DND-41 (cell line): ENCODE results near the gene CDX2.

ENCODE experiments used
- ATAC-seq: fragments of 200-7000 bp; cut with Tn5 transposase; 3 replicates; pipeline ENCODE4 v1.9.1; 2021; ENCODE audit warnings: low read depth; ENCODE audit not compliant: insufficient read depth
- DNase-seq: peaks from one replicate; pipeline ENCODE4 v3.0.0-alpha.2; 2020
- H2AFZ ChIP-seq: 2 replicates; pipeline ENCODE4 v1.6.0; 2012; ENCODE audit warnings: low read depth, low read length
- H3K27ac ChIP-seq: 2 replicates; pipeline ENCODE4 v1.5.1; 2012; ENCODE audit warnings: low read length, inconsistent platforms
- H3K27me3 ChIP-seq: fragments of 200-600 bp; sonication (generic); 2 replicates; pipeline ENCODE4 v1.6.0; 2012; ENCODE audit warnings: low read length, mild to moderate bottlenecking, inconsistent platforms; ENCODE audit not compliant: insufficient read depth, poor library complexity
- H3K36me3 ChIP-seq: 2 replicates; pipeline ENCODE4 v1.5.1; 2012; ENCODE audit warnings: low read length, inconsistent platforms; ENCODE audit not compliant: insufficient read depth
- H3K4me1 ChIP-seq: 2 replicates; pipeline ENCODE4 v1.5.1; 2012; ENCODE audit warnings: mild to moderate bottlenecking, low read length; ENCODE audit not compliant: insufficient read depth
- H3K4me2 ChIP-seq: 2 replicates; pipeline ENCODE4 v1.6.0; 2012; ENCODE audit warnings: mild to moderate bottlenecking, moderate library complexity, low read length, inconsistent platforms; ENCODE audit not compliant: insufficient read depth
- H3K4me3 ChIP-seq, 2 experiments: fragments of 200-600 bp in 1 of 2; shearing (Covaris generic) in 1 of 2; 2 replicates each; pipeline ENCODE4 v1.5.1; 2012 to 2016; ENCODE audit warnings: inconsistent platforms in 2 of 2, low read length in 2 of 2, mild to moderate bottlenecking in 2 of 2, low read depth in 1 of 2, moderate library complexity in 1 of 2
- H3K79me2 ChIP-seq: 2 replicates; pipeline ENCODE4 v1.6.0; 2012; ENCODE audit warnings: low read length, inconsistent platforms; ENCODE audit not compliant: insufficient read depth
- H3K9ac ChIP-seq: 2 replicates; pipeline ENCODE4 v1.6.0; 2012; ENCODE audit warnings: low read depth, mild to moderate bottlenecking, inconsistent platforms, low read length, moderate library complexity
- H3K9me3 ChIP-seq: 2 replicates; pipeline ENCODE4 v1.5.1; 2012; ENCODE audit warnings: low read length, moderate library complexity, mild to moderate bottlenecking, inconsistent platforms; ENCODE audit not compliant: insufficient read depth, severe bottlenecking
- H4K20me1 ChIP-seq: 2 replicates; pipeline ENCODE4 v1.6.0; 2012; ENCODE audit warnings: low read length; ENCODE audit not compliant: insufficient read depth
- CTCF ChIP-seq: IDR thresholded peaks from 2 replicates; pipeline ENCODE4 v1.5.1; 2012; ENCODE audit warnings: borderline replicate concordance, low read length, moderate library complexity, mild to moderate bottlenecking; ENCODE audit not compliant: poor library complexity, severe bottlenecking; ENCODE audit errors: extremely low read depth
- EZH2 ChIP-seq: IDR thresholded peaks from 3 replicates; pipeline ENCODE4 v1.6.1; 2012; ENCODE audit warnings: borderline replicate concordance, low read depth, mild to moderate bottlenecking, moderate library complexity, low read length, inconsistent platforms; ENCODE audit not compliant: severe bottlenecking

CDX2 gene

GRCh38 chr13:27969082-27969865 is at the start of gene CDX2:
TSS of gene CDX2 (minus strand) at chr13:27969315. CDS start at chr13:27969006, 309 bp downstream.
- no peaks in the 10 kb centered on the region for H3K79me2 ChIP-seq
- ATAC-seq (no peak), DNase-seq (no peak)
- no peaks in the 10 kb centered on the region for H3K4me1 ChIP-seq
- no peak for TF ChIP-seq EZH2
- TF ChIP-seq CTCF = no peak
- no peak within 1 kb of the TSS for H3K4me2 ChIP-seq
- no peaks in the 10 kb centered on the region for H3K36me3 ChIP-seq
- H3K9me3 ChIP-seq = no peaks in the 10 kb centered on the region
- H2AFZ ChIP-seq = no peak within 1 kb of the TSS
- H3K9ac ChIP-seq = no peak within 1 kb of the TSS
- no peak within 1 kb of the TSS for H3K4me3 ChIP-seq
- H3K27me3 ChIP-seq = no peaks in the 10 kb centered on the region
- H3K27ac ChIP-seq = no peak within 1 kb of the TSS
- H4K20me1 ChIP-seq = no peaks in the 10 kb centered on the region

- Histone ChIP-seq H3K9me3 (no peaks in the 10 kb centered on the region), H2AFZ (no peak overlapping the region), H3K79me2 (no peaks in the 10 kb centered on the region), H3K9ac (no peak overlapping the region), H3K4me2 (no peak overlapping the region), H3K27ac (no peak overlapping the region), H4K20me1 (no peaks in the 10 kb centered on the region), H3K36me3 (no peaks in the 10 kb centered on the region), H3K27me3 (no peaks in the 10 kb centered on the region), H3K4me1 (no peaks in the 10 kb centered on the region), H3K4me3 (no peak overlapping the region)
- DNase-seq (no peak), ATAC-seq (no peak)
- TF ChIP-seq EZH2 (no peak), CTCF (no peak)
Measured at GRCh38 chr13:28014301-28014700, 45.2 kb upstream of the CDX2 start.

- ATAC-seq (no peak), DNase-seq (no peak)
- Histone ChIP-seq H3K36me3 (no peaks in the 10 kb centered on the region), H3K9me3 (no peaks in the 10 kb centered on the region), H3K4me3 (no peak overlapping the region), H3K27ac (no peak overlapping the region), H3K4me2 (no peak overlapping the region), H3K79me2 (no peaks in the 10 kb centered on the region), H4K20me1 (no peaks in the 10 kb centered on the region), H3K4me1 (no peaks in the 10 kb centered on the region), H3K27me3 (no peaks in the 10 kb centered on the region), H2AFZ (no peak overlapping the region), H3K9ac (no peak overlapping the region)
- TF ChIP-seq CTCF (no peak), EZH2 (no peak)
Measured at GRCh38 chr13:28013482-28013881, 44.4 kb upstream of the CDX2 start.
